NCI-H526 treated with DMSO at 0.1 percent for 48 hours (cell line): Measurements from ENCODE around the gene XRCC5.

Experiments
- DNase-seq: peaks from one replicate; lab custom pipeline; 2025; lab: John Stamatoyannopoulos, UW

The XRCC5 gene

DNA sequence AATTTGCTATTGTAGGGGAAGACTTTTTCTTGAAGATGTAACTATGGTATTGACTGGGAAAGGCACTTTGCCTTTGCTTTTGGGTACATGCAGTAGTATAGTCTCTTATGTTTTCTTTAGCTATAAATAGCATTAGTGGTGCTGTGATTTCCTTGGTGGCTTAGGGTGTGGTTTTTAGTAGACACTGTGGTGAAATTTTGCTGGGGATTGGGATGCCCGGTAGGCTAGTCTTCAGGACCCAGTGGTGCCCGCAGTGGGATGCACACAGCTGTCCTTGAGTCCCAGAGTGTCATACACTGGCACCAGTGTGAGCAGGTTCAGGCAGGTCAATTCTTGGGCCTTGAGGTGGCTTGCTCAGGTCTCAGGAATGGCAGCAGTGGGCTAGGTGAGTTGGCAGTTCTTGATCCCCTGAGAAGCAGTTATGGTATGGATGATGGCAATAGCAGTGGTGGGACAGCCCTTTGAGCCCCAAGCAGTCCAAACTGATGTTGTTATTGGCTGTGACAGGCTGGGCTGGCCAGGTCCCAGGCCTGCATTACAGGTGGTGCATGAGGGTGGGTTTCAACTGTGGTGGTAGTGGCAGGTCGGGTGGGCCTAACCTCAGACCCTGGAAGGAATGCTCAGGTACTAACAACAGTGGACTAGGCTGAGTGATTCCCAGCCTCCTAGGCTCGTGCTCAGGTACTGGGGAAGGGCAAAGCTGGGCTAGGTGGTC, 124.3 kb downstream of the XRCC5 start:
- no peak for DNase-seq

DNA sequence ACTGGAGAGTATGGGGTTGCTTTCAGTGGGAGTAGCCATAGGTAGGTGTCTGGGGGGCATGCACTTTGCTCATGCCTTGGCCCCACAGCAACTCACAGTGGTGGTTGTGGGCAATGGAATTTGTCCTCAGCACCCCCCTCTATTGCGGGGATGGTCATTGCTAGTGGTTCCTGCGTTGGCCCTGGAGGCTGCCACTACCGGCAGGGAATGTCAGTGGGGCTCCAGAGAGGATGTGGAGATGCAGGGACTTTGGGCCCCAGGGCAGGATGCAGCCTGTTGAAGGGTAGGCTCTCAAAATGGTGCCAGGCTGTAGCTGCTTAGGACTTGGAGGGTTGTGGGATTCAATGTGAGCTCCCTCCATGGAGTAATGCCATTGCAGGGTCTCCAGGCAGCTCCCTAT, 125.0 kb downstream of the XRCC5 start:
- DNase-seq = no peak

DNA sequence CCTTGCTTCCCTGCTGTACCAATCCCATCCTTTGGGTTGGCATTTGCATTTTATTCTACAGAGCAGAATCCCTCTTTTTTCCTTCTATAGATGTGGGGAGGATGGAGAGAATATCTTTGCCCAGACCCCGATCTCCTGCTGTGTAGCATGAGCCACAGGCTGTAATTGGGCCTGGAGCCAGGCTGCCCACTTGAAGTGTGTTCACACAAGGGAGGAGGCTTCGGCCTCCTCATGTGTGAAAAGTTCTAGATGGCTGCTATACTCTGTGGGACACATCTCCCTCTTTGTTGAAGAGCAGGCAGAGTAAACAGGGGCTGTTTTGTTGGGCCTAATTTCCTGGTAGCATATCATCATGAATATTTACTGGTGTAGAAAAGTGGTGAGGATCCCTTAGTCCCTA, 126.3 kb downstream of the XRCC5 start:
- DNase-seq = no peak

DNA sequence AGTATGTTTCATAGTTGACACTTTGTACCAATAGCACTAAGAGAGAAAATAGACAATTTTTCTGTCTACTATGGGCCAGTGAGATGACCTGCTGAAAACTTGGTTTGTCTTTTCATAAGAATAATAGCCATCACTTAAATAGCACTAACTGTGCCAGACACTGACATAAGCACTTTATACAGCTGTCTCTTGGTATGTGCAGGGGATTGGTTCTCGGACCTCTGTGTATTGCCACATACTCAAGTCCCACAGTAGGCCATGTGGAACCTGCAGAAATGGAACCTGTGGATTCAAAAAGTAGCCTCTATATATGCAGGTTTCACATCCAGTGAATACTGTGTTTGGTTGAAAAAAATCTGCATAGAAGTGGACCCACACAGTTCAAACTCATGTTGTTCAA, 126.7 kb downstream of the XRCC5 start:
- DNase-seq = no peak

DNA sequence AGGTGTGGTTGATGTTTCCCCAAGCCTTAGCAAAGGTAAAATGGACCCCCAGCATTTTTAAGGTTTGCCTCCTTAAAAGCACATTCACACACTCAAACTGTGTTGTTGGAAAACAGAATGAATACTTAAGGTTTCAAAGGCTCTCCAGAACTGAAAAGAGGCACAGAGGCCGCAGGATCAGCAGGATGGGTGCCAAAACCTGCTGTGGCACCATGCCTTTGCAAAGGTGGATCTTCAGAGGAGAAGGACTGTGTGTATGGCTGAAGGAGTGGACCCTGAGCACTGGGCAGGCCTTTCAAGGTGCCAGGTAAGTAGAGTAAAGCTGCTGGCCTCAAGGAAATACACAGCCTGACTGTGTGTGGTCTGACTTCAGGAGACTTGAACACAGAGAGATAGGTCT, 127.3 kb downstream of the XRCC5 start:
- DNase-seq = no peak

DNA sequence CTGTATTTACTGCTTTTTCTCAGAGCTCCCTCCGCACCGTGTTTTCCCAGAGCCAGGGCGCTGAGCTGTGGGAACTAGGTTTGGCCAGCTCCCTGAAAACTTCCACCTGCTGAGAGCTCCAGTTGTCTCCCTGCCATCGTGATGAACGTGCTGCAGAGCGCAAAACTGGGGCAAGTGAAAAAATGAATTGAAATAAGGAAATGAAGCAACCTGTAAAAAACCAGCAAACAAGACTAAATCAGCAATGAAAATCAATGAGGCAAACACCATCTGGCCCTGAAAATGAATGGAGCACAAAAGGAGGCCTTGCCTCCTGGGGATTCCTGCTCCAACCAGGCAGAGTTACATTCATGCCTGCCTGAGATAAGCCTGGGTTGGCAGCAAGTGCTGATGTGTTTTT, 133.2 kb downstream of the XRCC5 start:
- DNase-seq = no peak

DNA sequence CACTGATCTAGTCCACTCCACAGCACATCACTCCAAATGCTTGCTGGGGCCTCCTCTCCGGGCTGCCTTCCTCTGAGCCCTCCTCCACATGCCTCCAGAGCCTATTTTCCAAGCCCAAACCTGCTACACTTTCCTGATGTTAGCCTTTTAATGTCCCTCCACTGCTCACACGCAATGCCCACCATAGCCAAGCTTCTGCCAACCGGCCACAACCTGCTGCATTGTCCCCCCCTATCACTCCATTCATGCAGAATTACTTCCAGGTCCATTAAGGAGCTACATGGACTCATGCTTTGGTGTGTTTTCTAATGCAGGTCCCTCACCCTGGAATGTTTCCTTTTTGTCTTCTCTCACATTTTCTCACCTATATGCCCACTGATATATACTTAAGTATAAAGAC, 133.9 kb downstream of the XRCC5 start:
- no peak for DNase-seq

DNA sequence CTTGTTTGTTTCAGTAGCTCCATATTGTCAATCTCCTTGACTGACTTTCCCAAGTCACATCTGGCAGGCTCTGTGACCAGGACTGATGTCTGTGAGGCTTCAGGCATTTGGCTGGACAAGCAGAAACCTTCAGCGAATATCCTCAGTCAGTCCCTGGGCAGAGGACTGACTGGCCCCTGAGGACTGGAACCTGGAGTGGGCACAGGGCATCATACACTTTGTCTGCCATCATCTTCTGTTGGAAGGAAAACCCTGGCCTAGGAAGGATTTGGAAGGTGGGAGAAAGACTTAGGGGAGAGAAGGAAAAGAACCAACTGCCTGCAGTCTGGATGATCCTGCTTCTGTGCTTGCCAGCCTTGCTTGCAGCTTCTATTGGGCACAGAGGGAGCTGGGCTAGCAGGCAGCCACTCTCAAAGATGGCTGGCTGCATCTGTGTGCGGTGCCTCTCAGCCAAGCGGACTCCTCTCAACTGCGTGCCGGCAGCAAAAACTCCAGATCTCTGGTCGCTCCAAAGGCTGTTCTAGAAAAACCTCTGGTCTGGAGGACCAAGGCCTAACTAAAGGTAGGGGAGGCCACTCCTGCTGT, 136.3 kb downstream of the XRCC5 start:
- DNase-seq = no peak

DNA sequence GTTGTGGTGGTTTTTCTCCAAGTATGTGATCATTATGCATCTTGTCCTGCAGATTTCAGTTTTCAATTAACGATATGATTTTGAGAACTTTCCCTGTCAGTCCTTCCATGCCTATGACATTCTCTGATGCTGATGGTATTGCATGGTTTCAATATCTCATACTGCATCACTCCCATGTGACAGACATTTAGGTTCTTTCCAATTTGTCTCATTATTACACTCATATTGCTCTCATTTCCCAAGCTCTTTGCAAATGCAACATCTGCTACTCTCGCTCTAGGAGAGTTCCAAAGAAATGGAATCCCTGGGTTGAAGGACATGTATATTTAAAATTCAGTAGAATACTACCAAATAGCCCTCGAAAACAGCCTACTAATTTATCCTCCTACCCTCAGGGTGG, 137.6 kb downstream of the XRCC5 start:
- no peak for DNase-seq
